Mesendoderm (in vitro differentiated cells): ENCODE results near the gene NME7.

ENCODE experiments used
- DNase-seq: peaks from one replicate; pipeline ENCODE4 v3.0.0; 2013
- H2AK5ac ChIP-seq: 2 replicates; pipeline ENCODE4 v1.6.1; 2013; ENCODE audit warnings: low read length, inconsistent platforms
- H2BK120ac ChIP-seq: 2 replicates; pipeline ENCODE4 v1.6.1; 2013; ENCODE audit warnings: low read depth, mild to moderate bottlenecking, low read length, moderate library complexity, mixed read lengths
- H2BK15ac ChIP-seq: replicated peaks from 2 replicates; pipeline ENCODE4 v1.6.1; 2013; ENCODE audit warnings: low read depth, mild to moderate bottlenecking, moderate library complexity
- H2BK5ac ChIP-seq: 2 replicates; pipeline ENCODE4 v1.6.1; 2013; ENCODE audit warnings: low read length, inconsistent platforms
- H3K18ac ChIP-seq: 2 replicates; pipeline ENCODE4 v1.6.1; 2013; ENCODE audit warnings: mild to moderate bottlenecking, low read length, mixed read lengths
- H3K23ac ChIP-seq: one replicate; pipeline ENCODE4 v1.6.1; 2013; ENCODE audit warnings: low read length
- H3K27ac ChIP-seq: 2 replicates; pipeline ENCODE4 v1.5.1; 2013; ENCODE audit warnings: low read depth, mild to moderate bottlenecking, inconsistent platforms, low read length, moderate library complexity
- H3K27me3 ChIP-seq: 2 replicates; pipeline ENCODE4 v1.6.1; 2013; ENCODE audit warnings: low read length, control low read depth, mild to moderate bottlenecking, inconsistent platforms; ENCODE audit not compliant: insufficient read depth, poor library complexity
- H3K36me3 ChIP-seq: 2 replicates; pipeline ENCODE4 v1.6.1; 2013; ENCODE audit warnings: low read length, inconsistent platforms; ENCODE audit not compliant: control insufficient read depth, insufficient read depth
- H3K4ac ChIP-seq: one replicate; pipeline ENCODE4 v1.6.1; 2013; ENCODE audit warnings: low read depth, mild to moderate bottlenecking, low read length, moderate library complexity
- H3K4me1 ChIP-seq: 2 replicates; pipeline ENCODE4 v1.6.1; 2013; ENCODE audit warnings: low read depth, low read length, inconsistent platforms; ENCODE audit not compliant: control insufficient read depth
- H3K4me2 ChIP-seq: 2 replicates; pipeline ENCODE4 v1.6.1; 2013; ENCODE audit warnings: low read length
- H3K4me3 ChIP-seq: 2 replicates; pipeline ENCODE4 v1.5.1; 2013; ENCODE audit warnings: mild to moderate bottlenecking, low read length
- H3K56ac ChIP-seq: one replicate; pipeline ENCODE4 v1.6.1; 2013; ENCODE audit warnings: low read length
- H3K79me1 ChIP-seq: 2 replicates; pipeline ENCODE4 v1.6.1; 2013; ENCODE audit warnings: low read length, inconsistent platforms
- H3K79me2 ChIP-seq: 2 replicates; pipeline ENCODE4 v1.6.1; 2013; ENCODE audit warnings: mild to moderate bottlenecking, low read length; ENCODE audit not compliant: control insufficient read depth, insufficient read depth
- H3K9ac ChIP-seq: 2 replicates; pipeline ENCODE4 v1.6.1; 2013; ENCODE audit warnings: low read length, inconsistent platforms
- H4K5ac ChIP-seq: one replicate; pipeline ENCODE4 v1.6.1; 2013; ENCODE audit warnings: low read length
- H4K8ac ChIP-seq: one replicate; pipeline ENCODE4 v1.6.1; 2013; ENCODE audit warnings: low read depth, mild to moderate bottlenecking, control low read depth, low read length, moderate library complexity
- WGBS: extraction: QIAGEN DNeasy Blood & Tissue Kit; methylation state at CpG from one replicate; pipeline ENCODE4 v1.1.7; 2013; ENCODE audit warnings: low lambda C conversion rate, missing lambda C conversion rate; ENCODE audit not compliant: insufficient coverage; ENCODE audit errors: extremely low coverage; 5-methylcytosine and 5-hydroxymethylcytosine counted together

Gene NME7

GRCh38 chr1:169236143-169236542 lies 131.5 kb downstream of the NME7 start:
- Histone ChIP-seq H3K9ac (no peak overlapping the region), H3K36me3 (no peaks in the 10 kb centered on the region), H3K27me3 (no peaks in the 10 kb centered on the region), H3K4me2 (no peak overlapping the region), H4K5ac (no peak overlapping the region), H2AK5ac (no peak overlapping the region), H3K18ac (no peak overlapping the region), H3K79me2 (no peaks in the 10 kb centered on the region), H4K8ac (no peak overlapping the region), H3K79me1 (no peaks in the 10 kb centered on the region), H3K4me1 (no peaks in the 10 kb centered on the region), H3K56ac (no peak overlapping the region), H3K4me3 (no peak overlapping the region), H2BK5ac (no peak overlapping the region), H3K27ac (no peak overlapping the region), H2BK120ac (no peak overlapping the region), H2BK15ac (no peak overlapping the region), H3K23ac (no peak overlapping the region), H3K4ac (no peak overlapping the region)
- WGBS: no CpG with 5 or more reads among the region's 1 CpG
- no peak for DNase-seq

GRCh38 chr1:169235568-169235967 lies 132.0 kb downstream of the NME7 start:
- no peak overlapping the region for H3K27ac ChIP-seq
- WGBS: no CpG with 5 or more reads among the region's 2 CpGs
- no peak for DNase-seq

GRCh38 chr1:169234780-169235179 lies 132.8 kb downstream of the NME7 start:
- H3K27me3 ChIP-seq: no peaks in the 10 kb centered on the region
- no peaks in the 10 kb centered on the region for H3K79me1 ChIP-seq
- DNase-seq: no peak
- H3K4me2 ChIP-seq: no peak overlapping the region
- H2BK5ac ChIP-seq: no peak overlapping the region
- H4K8ac ChIP-seq: no peak overlapping the region
- H3K79me2 ChIP-seq: no peaks in the 10 kb centered on the region
- no peak overlapping the region for H3K23ac ChIP-seq
- no peak overlapping the region for H3K27ac ChIP-seq
- no peaks in the 10 kb centered on the region for H3K4me1 ChIP-seq
- no peak overlapping the region for H2AK5ac ChIP-seq
- H4K5ac ChIP-seq: no peak overlapping the region
- H3K4me3 ChIP-seq: no peak overlapping the region
- H3K9ac ChIP-seq: no peak overlapping the region
- H3K4ac ChIP-seq: no peak overlapping the region
- H3K36me3 ChIP-seq: no peaks in the 10 kb centered on the region
- H2BK120ac ChIP-seq: no peak overlapping the region
- no peak overlapping the region for H2BK15ac ChIP-seq
- H3K56ac ChIP-seq: no peak overlapping the region
- WGBS: 100% methylated on average over 1 of the region's 3 CpGs
- H3K18ac ChIP-seq: no peak overlapping the region

More at GRCh38 chr1:169235568-169235967, 132.0 kb downstream of the NME7 start:
- H3K79me1 ChIP-seq: no peaks in the 10 kb centered on the region
- H3K4ac ChIP-seq: no peak overlapping the region
- H3K4me3 ChIP-seq: no peak overlapping the region
- no peaks in the 10 kb centered on the region for H3K4me1 ChIP-seq
- no peak overlapping the region for H2BK15ac ChIP-seq
- H2BK120ac ChIP-seq: no peak overlapping the region
- no peak overlapping the region for H2BK5ac ChIP-seq
- no peak overlapping the region for H2AK5ac ChIP-seq
- H3K23ac ChIP-seq: no peak overlapping the region
- no peak overlapping the region for H3K9ac ChIP-seq
- H3K56ac ChIP-seq: no peak overlapping the region
- no peaks in the 10 kb centered on the region for H3K27me3 ChIP-seq
- H4K8ac ChIP-seq: no peak overlapping the region
- no peak overlapping the region for H3K4me2 ChIP-seq
- no peaks in the 10 kb centered on the region for H3K36me3 ChIP-seq
- no peak overlapping the region for H3K18ac ChIP-seq
- H4K5ac ChIP-seq: no peak overlapping the region
- H3K79me2 ChIP-seq: no peaks in the 10 kb centered on the region

GRCh38 chr1:169217636-169218035 lies 150.0 kb downstream of the NME7 start:
- Histone ChIP-seq H3K4me2 (no peak overlapping the region), H2AK5ac (no peak overlapping the region), H2BK15ac (no peak overlapping the region), H3K4ac (no peak overlapping the region), H3K18ac (no peak overlapping the region), H3K4me1 (peaks cover 4% of the 10 kb centered on the region), H3K9ac (no peak overlapping the region), H2BK5ac (no peak overlapping the region), H4K8ac (peak overlapping the region; percentile 6), H3K4me3 (no peak overlapping the region), H3K79me1 (no peaks in the 10 kb centered on the region), H2BK120ac (no peak overlapping the region), H3K23ac (no peak overlapping the region), H3K56ac (peak overlapping the region; percentile 56), H3K27me3 (no peaks in the 10 kb centered on the region), H3K79me2 (no peaks in the 10 kb centered on the region), H4K5ac (no peak overlapping the region), H3K27ac (no peak overlapping the region), H3K36me3 (no peaks in the 10 kb centered on the region)
- WGBS: no CpG with 5 or more reads among the region's 3 CpGs
- DNase-seq: no peak

- Histone ChIP-seq H4K8ac (no peak overlapping the region), H2AK5ac (no peak overlapping the region), H3K4ac (no peak overlapping the region), H3K4me3 (no peak overlapping the region), H3K9ac (no peak overlapping the region), H3K27ac (no peak overlapping the region), H3K79me2 (no peaks in the 10 kb centered on the region), H2BK15ac (no peak overlapping the region), H3K36me3 (no peaks in the 10 kb centered on the region), H3K56ac (peak overlapping the region; percentile 10), H3K4me1 (peaks cover 4% of the 10 kb centered on the region), H3K4me2 (no peak overlapping the region), H4K5ac (no peak overlapping the region), H3K27me3 (no peaks in the 10 kb centered on the region), H3K23ac (no peak overlapping the region), H3K18ac (no peak overlapping the region), H2BK5ac (no peak overlapping the region), H2BK120ac (no peak overlapping the region), H3K79me1 (no peaks in the 10 kb centered on the region)
- no peak for DNase-seq
- WGBS: no CpG with 5 or more reads among the region's 4 CpGs
These were observed 153.0 kb downstream of the NME7 start for GRCh38 chr1:169214598-169214997.

GRCh38 chr1:169212088-169212487 lies 155.5 kb downstream of the NME7 start:
- Histone ChIP-seq H3K27ac (no peak overlapping the region), H2BK120ac (no peak overlapping the region), H2AK5ac (no peak overlapping the region), H2BK15ac (no peak overlapping the region), H3K4ac (no peak overlapping the region), H3K4me2 (no peak overlapping the region), H3K23ac (no peak overlapping the region), H3K18ac (no peak overlapping the region), H3K79me1 (no peaks in the 10 kb centered on the region), H3K9ac (no peak overlapping the region), H3K27me3 (no peaks in the 10 kb centered on the region), H4K5ac (no peak overlapping the region), H3K4me3 (no peak overlapping the region), H3K4me1 (peaks cover 4% of the 10 kb centered on the region), H3K79me2 (no peaks in the 10 kb centered on the region), H3K36me3 (no peaks in the 10 kb centered on the region), H4K8ac (no peak overlapping the region), H3K56ac (no peak overlapping the region), H2BK5ac (no peak overlapping the region)
- DNase-seq: no peak
